Heart left ventricle (tissue), 16 donors: ENCODE data around the gene SSU72. TPM values are rescaled to one million over a fixed set of nuclear protein-coding genes. Genes with fewer than 3 reads are reported as not detected.

Experiments
- ATAC-seq, 4 donors: fragments of 200-7000 bp; cut with Tn5 transposase; one replicate each; pipeline ENCODE4 v1.9.1; 2020 to 2022; ENCODE audit warnings: moderate library complexity in 4 of 4, mild to moderate bottlenecking in 3 of 4, moderate number of reproducible peaks in 1 of 4
- DNase-seq, 5 donors: peaks; one replicate each; pipeline ENCODE4 v3.0.0-alpha.2; 2020
- H3K27ac ChIP-seq, 12 donors: fragments of 200-600 bp; sonication (generic) in 4 of 12; one replicate each; pipeline versions ENCODE4 v1.5.0 to v1.8.0; 2016 to 2022; ENCODE audit warnings: mild to moderate bottlenecking in 2 of 12
- H3K27me3 ChIP-seq, 9 donors: fragments of 200-600 bp; sonication (generic) in 2 of 9; one replicate each; pipeline versions ENCODE4 v1.5.1 to v1.8.0; 2016 to 2022; ENCODE audit warnings: mild to moderate bottlenecking in 3 of 9
- H3K36me3 ChIP-seq, 9 donors: fragments of 200-600 bp; sonication (generic) in 2 of 9; one replicate each; pipeline versions ENCODE4 v1.5.0 to v1.8.0; 2018 to 2022; ENCODE audit warnings: mild to moderate bottlenecking in 2 of 9
- H3K4me1 ChIP-seq, 12 donors: fragments of 200-600 bp; sonication (generic) in 4 of 12; one replicate each; pipeline versions ENCODE4 v1.5.0 to v1.8.0; 2016 to 2022; ENCODE audit warnings: mild to moderate bottlenecking in 3 of 12
- H3K4me3 ChIP-seq, 12 donors: fragments of 200-600 bp; sonication (generic) in 4 of 12; one replicate each; pipeline versions ENCODE4 v1.5.0 to v1.8.0; 2017 to 2022; ENCODE audit warnings: mild to moderate bottlenecking in 9 of 12, moderate library complexity in 4 of 12
- H3K9me3 ChIP-seq, 12 donors: fragments of 200-600 bp; sonication (generic) in 4 of 12; one replicate each; pipeline versions ENCODE4 v1.5.0 to v1.8.0; 2016 to 2022; ENCODE audit warnings: mild to moderate bottlenecking in 1 of 12
- POLR2A ChIP-seq, 2 donors: fragments of 450-650 bp; IDR thresholded peaks; one replicate each; pipeline ENCODE4 v1.6.1; 2017; ENCODE audit warnings: antibody characterized with exemption in 2 of 2, mild to moderate bottlenecking in 2 of 2, moderate library complexity in 2 of 2
- WGBS, 4 donors: extraction: QIAGEN DNeasy Blood & Tissue Kit in 2 of 4; methylation state at CpG; one replicate each; pipeline versions ENCODE4 v1.1.5 to v1.1.7; 2013 to 2018; 5-methylcytosine and 5-hydroxymethylcytosine counted together
- intact Hi-C, 10 donors: fragments of 100-400 bp; cut with DNase I; formaldehyde crosslinking; loops; one replicate each; pipeline versions ENCODE4 v1.11.1 to v1.14.2; 2022
- polyA plus RNA-seq, 2 donors: library from polyadenylated mRNA; stranded (reverse); fragments of 200-250 nt; gene quantifications; one replicate each; pipeline ENCODE4 v1.2.3, GENCODE V29; 2013
- total RNA-seq, 9 donors: library from RNA; depleted of rRNA in 2 of 9; stranded (reverse); fragments of >200 nt in 2 of 9; fragmentation: NEBNext Ultra II Directional in 3 of 9; extraction: Animal tissue kit (Norgen Biotek cat#: 25700) in 3 of 9; gene quantifications; one replicate each; pipeline versions ENCODE4 v1.1.0 to v1.2.4, GENCODE V29; 2016 to 2023
- TF ChIP-seq, protein P1 (sequence below), 12 donors: fragments of 200-600 bp; sonication (generic) in 4 of 12; IDR thresholded peaks; one replicate each; pipeline versions ENCODE4 v1.5.0 to v1.8.0; 2018 to 2022; ENCODE audit warnings: antibody characterized with exemption in 12 of 12, mild to moderate bottlenecking in 5 of 12
- donor health status: ischemic (EF 13 %, LVEDD 7.1; RV severe dilation, severe dysfunction).
- donor health status: healthy with polysubstance abuse.
- donor health status: DM: no; HTN: yes; CAD: no.
- donor health status: DM: no; HTN: no; CAD: no.
- donor health status: ischemic (EF 25% LVEDD 6.9; RV normal size, moderate dysfunction).
- donor health status: ischemic (EF 25% LVEDD 5.7; RV mildly dilated, moderate dysfunction).
- donor health status: healthy.
- donor health status: DM: yes; HTN: yes; CAD: no.
- donor health status: ischemic (EF 35%, LVEDD 5.7; RV mildly dilated, moderate dysfunction).
- donor health status: nonischemic (EF 11% LVEDD 7.7; RV severe dilation, severe dysfunction).
- donor health status: DM: yes; HTN: yes; CAD: no.
- donor health status: PGD.
- donor health status: ischemic (EF 29% LVEDD 5.4; RV normal size, mild dysfunction).
- donor health status: nonischemic (EF 23%, LVEDD 6.1; RV moderate dilation, normal function).

The SSU72 gene
- total and polyA plus RNA-seq, 11 donors, result 76.3 to 160 (median 111) TPM

DNA sequence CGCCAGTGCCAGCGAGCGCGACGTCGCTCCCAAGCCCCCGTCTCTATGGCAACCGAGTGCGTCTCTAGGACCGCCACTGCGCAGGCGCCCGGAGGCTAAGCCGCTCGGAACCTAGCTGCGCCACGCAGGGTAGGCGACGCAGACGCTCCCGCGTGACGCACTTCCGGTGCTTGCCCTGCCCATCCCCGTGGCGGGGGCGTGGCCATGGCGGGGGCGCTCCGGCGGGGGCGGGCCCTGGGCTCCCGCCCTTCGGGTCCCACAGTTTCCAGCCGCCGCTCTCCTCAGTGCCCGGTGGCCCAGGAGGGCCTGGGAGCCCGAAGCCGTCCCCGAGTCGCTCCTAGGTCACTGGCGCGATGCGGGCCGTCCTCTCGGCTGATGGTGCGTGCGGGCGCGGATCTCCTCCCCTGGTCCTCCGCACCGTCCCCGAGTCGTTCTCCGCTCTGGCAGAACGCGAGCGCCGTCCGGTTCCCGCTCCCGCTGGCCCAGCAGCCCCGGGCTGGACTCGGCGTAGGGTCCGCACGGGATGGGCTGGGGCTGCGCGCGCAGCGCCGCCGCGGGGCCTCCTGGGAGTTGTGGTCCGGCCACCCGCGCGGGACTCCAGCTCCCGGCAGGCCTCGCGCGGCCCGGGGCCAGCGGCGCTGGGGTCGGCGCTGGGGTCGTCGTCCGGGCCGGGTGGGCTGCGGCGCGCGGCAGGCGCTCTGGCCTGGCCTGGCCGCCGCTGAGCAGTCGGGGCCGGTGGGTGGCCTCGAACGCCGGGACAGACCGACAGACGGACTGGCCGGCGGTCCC is 40.8 kb upstream of the SSU72 start, which contains the start of gene MIB2:
Gene MIB2 (plus strand): TSS at position 245 of the 789 bp plus-strand sequence. CDS start 7,953 bp downstream, outside the sequence.
- no peaks in the 10 kb centered on the region for H3K9me3 ChIP-seq
- H3K27me3 ChIP-seq, result no peaks in the 10 kb centered on the region
- peaks cover 0 to 19% (median 7%) of the 10 kb centered on the region in 9 donors for H3K36me3 ChIP-seq
- H3K27ac ChIP-seq, result peak within 1 kb of the TSS; percentile 99 to 100 (median 100)
- peak; percentile 96 to 99 (median 97) for DNase-seq
- peak; percentile 91 to 95 (median 94) for ATAC-seq
- WGBS, 4 donors, result 0 to 1% (median 0%) methylated on average over 47 to 107 of the region's 107 CpGs
- H3K4me3 ChIP-seq, result peak within 1 kb of the TSS; percentile 81 to 100 (median 97)
- peaks cover 4 to 49% (median 32%) of the 10 kb centered on the region in 12 donors for H3K4me1 ChIP-seq
- intact Hi-C loops, result loop anchor here in 5 of 10 donors (1.0 to 10.0 kb wide), 5 partner anchors 15 to 501 kb away; partner anchors contain the start of genes SSU72 (in 4 of the 5), ATAD3A (in 1 of the 5) and C1orf159 (in 1 of the 5)
- TF ChIP-seq, protein P1, sequence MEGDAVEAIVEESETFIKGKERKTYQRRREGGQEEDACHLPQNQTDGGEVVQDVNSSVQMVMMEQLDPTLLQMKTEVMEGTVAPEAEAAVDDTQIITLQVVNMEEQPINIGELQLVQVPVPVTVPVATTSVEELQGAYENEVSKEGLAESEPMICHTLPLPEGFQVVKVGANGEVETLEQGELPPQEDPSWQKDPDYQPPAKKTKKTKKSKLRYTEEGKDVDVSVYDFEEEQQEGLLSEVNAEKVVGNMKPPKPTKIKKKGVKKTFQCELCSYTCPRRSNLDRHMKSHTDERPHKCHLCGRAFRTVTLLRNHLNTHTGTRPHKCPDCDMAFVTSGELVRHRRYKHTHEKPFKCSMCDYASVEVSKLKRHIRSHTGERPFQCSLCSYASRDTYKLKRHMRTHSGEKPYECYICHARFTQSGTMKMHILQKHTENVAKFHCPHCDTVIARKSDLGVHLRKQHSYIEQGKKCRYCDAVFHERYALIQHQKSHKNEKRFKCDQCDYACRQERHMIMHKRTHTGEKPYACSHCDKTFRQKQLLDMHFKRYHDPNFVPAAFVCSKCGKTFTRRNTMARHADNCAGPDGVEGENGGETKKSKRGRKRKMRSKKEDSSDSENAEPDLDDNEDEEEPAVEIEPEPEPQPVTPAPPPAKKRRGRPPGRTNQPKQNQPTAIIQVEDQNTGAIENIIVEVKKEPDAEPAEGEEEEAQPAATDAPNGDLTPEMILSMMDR (IDR thresholded peaks at IDR 0.05), result no peak
- peak in 1 of 2 donors; percentile 84 for TF ChIP-seq POLR2A (IDR thresholded peaks at IDR 0.05)

- Histone ChIP-seq H3K36me3 (peaks cover 0 to 19% (median 7%) of the 10 kb centered on the region in 9 donors), H3K27me3 (no peaks in the 10 kb centered on the region), H3K4me3 (peak overlapping the region; percentile 81 to 100 (median 97)), H3K9me3 (no peaks in the 10 kb centered on the region), H3K4me1 (peaks cover 0 to 43% (median 29%) of the 10 kb centered on the region in 12 donors), H3K27ac (peak overlapping the region in 11 of 12 donors; percentile 99 to 100 (median 100))
- DNase-seq, result no peak
- TF ChIP-seq, protein P1 (IDR thresholded peaks at IDR 0.05), result no peak
- no peak for TF ChIP-seq POLR2A (IDR thresholded peaks at IDR 0.05)
- intact Hi-C loops, result loop anchor here in 6 of 10 donors (1.0 to 10.0 kb wide), 6 partner anchors 16 to 500 kb away; partner anchors contain the start of genes SSU72 (in 4 of the 6), ATAD3A (in 1 of the 6) and C1orf159 (in 1 of the 6)
- WGBS, 4 donors, result 0 to 1% (median 0%) methylated on average over 23 of the region's 23 CpGs
- ATAC-seq, result no peak
Measured at GRCh38 chr1:1614954-1615255, 40.2 kb upstream of the SSU72 start.

DNA sequence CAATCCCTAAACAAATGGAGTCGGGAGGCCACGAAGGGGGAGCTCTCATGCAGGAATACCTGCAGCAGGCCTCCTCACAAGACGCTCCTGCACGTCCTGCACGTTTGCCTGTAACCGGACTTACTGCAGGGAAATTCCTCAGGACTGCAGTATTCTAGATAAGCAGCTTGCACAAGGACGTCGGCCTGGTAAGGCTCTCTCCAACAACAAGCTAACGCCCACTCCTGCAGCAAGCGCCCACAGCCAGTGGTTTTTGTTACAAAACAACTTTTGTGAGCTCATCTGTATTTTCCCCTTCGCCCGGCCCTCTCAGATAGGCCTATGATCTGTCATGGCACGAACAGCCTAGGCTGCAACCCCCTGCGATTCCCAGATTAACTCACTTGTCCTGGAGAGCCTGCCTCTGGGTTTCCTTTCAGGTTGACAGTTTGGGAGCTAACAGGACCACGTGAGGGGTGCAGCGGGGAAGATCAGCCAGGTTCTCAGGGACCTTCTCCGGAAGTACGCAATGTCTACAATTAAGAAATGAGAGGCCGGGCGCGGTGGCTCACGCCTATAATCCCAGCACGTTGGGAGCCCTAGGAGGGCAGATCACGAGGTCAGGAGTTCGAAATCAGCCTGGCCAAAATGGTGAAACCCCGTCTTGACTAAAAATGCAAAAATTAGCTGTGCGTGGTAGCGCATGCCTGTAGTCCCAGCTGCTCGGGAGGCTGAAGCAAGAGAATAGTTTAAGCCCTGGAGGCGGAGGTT is 39.7 kb upstream of the SSU72 start:
- TF ChIP-seq, protein P1 (IDR thresholded peaks at IDR 0.05), result no peak
- no peak for TF ChIP-seq POLR2A (IDR thresholded peaks at IDR 0.05)
- Histone ChIP-seq H3K4me3 (peak overlapping the region; percentile 81 to 100 (median 97)), H3K27me3 (no peaks in the 10 kb centered on the region), H3K9me3 (no peaks in the 10 kb centered on the region), H3K27ac (peak overlapping the region in 11 of 12 donors; percentile 99 to 100 (median 100)), H3K4me1 (peaks cover 0 to 39% (median 28%) of the 10 kb centered on the region in 12 donors), H3K36me3 (peaks cover 0 to 19% (median 7%) of the 10 kb centered on the region in 9 donors)
- DNase-seq (peak in 4 of 5 donors; percentile 18 to 61 (median 48)), ATAC-seq (peak in 2 of 4 donors; percentile 4 to 6)
- WGBS, 4 donors, result 10 to 15% (median 10%) methylated on average over 30 of the region's 30 CpGs
- intact Hi-C loops, result loop anchor here in 5 of 10 donors (2.0 to 10.0 kb wide), 5 partner anchors 16 to 500 kb away; partner anchors contain the start of genes SSU72 (in 3 of the 5), ATAD3A (in 1 of the 5) and C1orf159 (in 1 of the 5)
